OCI-M2 (cell line): ENCODE data around the gene UBE2L5.

Source experiments
- DNase-seq: peaks from one replicate; lab custom pipeline; 2025; ENCODE audit not compliant: unreplicated experiment; lab: John Stamatoyannopoulos, UW

Gene UBE2L5

GRCh38 chr13:30466841-30467252, 44.6 kb downstream of the UBE2L5 start:
- peak; percentile 53 for DNase-seq

- no peak for DNase-seq
Observed at GRCh38 chr13:30473675-30474074, 51.4 kb downstream of the UBE2L5 start.

DNA sequence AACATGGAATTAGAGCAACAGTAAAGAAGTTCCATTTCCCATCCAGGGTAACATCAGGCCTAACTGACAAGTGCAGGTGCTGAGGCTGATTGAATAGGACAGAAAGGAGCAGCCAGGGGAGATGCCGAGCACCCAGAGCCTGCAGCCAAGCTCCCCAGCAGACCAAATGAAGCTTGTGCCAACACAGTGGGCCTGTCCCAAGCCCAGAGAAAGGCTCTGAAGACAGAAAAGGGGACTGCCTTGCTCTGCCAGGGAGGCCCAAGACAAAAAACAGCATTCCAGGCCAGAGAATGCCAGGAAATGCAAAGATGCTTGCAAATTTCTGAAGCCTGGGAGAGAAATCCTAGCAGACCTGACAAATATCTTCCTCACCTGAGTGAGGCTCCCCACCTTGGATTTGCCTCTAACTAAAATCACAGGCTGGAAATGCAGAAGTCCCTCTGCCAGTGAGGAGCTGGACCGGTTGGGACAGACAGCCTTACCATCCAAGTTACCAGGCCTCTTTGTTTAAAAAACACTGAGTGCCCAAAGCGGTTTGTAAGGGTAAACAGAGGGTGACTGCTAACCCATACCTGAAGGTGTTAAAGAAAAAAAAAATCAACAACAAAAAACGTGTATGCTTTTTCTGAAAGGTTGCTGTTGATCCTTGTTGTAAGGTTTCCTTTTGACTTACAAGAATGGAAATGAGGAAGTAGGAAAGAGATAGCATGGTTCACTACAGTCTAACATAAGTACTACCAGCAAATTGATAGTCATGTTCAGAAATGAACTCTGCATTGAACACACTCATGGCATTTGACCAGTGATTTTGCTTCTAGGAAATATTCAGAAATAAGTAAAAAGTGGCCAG, 55.3 kb downstream of the UBE2L5 start:
- no peak for DNase-seq
